HG03378 (cell line): ENCODE data around the gene APOC1.
A peak's percentile ranks its signal among the peaks of the same experiment; 100 is the strongest.
"Not testable (repeated sequence)": the region's sequence is repeated elsewhere in the genome, so short reads cannot be mapped to it uniquely, and the experiment has no call there.

Source experiments
- ATAC-seq: cut with Tn5 transposase; IDR thresholded peaks from one replicate; pipeline ENCODE4 v1.9.1; 2021; ENCODE audit warnings: mild to moderate bottlenecking, moderate library complexity; ENCODE audit not compliant: unreplicated experiment

APOC1 gene

DNA sequence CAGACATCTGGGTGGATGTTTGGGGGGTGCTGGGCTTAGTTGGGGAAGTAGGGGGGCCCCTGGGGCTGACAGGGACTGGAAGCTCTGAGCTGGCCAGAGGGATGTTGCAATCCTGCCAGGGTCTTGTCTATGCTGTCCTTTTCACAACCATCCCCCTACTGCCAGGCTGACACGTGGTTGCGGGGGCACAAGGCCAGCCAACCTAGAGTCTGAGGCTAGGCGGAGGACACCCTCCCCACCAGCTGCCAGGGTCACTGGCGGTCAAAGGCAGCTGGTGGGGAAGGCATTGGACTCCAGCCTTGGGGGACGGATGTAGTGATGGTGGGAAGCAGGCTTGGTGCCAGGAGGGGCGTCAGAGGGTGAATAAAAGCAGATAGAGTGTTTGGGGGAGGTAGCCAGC lies 1.6 kb upstream of the APOC1 start:
- no peak for ATAC-seq

DNA sequence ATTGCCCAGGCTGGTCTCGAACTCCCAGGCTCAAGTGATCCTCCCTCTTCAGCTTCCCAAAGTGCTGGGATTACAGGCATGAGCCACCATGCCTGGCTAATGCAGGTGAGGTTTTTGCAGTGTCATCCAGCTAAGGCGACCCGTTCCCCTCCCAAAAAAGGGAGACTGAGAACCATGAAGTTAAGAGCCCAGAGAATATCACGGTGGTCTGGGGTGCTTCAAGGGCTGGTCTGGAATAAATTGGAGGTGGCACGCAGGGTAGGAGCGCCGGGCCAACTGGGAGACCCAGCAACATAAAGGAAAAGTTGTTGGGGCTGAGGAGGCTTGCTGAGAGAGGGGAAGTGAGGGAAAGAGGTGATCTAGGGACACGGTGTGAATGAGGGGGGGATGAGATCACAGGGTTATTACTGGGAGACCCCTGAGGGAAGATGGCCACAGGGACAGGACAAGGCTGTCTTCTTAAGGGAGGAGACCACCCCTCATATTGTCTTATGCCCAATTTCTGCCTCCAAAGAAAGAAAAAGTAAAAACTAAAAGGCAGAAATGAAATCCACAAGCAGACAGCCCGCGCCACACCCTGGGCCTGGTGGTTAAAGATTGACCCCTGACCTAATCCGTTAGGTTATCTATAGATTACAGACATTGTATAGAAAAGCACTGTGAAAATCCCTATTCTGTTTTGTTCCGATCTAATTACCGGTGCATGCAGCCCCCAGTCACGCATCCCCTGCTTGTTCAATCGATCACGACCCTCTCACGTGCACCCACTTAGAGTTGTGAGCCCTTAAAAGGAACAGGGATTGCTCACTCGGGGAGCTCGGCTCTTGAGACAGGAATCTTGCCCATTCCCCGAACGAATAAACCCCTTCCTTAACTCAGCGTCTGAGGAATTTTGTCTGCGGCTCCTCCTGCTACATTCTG lies 636 bp upstream of the APOC1 start:
- not testable (repeated sequence) for ATAC-seq

- ATAC-seq: no peak
These were observed 9.9 kb downstream of the APOC1 start for GRCh38 chr19:44924243-44924725.

- no peak for ATAC-seq
These were observed 10.9 kb downstream of the APOC1 start for GRCh38 chr19:44925114-44925891.

- not testable (repeated sequence) for ATAC-seq
These were observed 12.1 kb downstream of the APOC1 start for GRCh38 chr19:44926245-44927077.

- ATAC-seq: no peak
These were observed 13.3 kb downstream of the APOC1 start for GRCh38 chr19:44927746-44928145.

DNA sequence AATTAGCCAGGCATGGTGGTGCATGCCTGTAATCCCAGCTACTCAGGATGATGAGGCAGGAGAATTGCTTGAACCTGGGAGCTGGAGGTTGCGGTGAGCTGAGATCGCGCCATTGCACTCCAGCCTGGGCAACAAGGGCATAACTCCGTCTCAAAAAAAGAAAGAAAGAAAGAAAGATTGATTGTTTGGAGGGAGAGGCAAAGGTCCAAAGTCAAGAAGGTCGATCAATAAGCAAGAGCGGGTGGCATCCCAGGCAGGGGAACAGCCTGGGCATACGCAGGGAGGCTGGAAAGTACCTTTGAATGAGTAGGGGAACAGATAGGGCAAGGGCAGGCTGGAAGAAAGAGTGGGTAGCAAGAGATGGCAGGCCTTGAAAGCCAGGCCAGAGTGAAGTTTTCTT lies 15.7 kb downstream of the APOC1 start:
- no peak for ATAC-seq

DNA sequence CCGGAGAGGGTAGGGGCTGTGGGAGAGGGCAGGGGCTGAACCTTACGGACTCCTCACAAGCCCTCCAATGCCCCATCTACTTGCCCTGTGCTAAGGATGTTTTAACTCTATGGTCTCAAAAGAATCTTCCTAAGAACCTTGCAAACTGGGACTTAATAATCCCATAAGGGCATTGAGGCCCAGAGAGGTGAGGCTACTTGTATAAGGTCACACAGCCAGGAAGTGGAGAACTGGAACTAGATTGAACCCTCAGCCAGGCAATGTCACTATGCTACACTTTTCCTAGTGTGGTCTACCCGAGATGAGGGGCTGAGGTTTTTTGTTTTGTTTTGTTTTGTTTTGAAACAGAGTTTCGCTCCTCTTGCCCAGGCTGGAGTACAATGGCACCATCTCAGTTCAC lies 17.1 kb downstream of the APOC1 start:
- ATAC-seq: no peak

GRCh38 chr19:44939668-44940067 lies 25.3 kb downstream of the APOC1 start:
- no peak for ATAC-seq

GRCh38 chr19:44942067-44942571 lies 27.7 kb downstream of the APOC1 start, which contains the start of gene APOC4:
Gene APOC4 (plus strand): TSS chr19:44942237. CDS start chr19:44942278, 41 bp downstream.
- no peak for ATAC-seq

DNA sequence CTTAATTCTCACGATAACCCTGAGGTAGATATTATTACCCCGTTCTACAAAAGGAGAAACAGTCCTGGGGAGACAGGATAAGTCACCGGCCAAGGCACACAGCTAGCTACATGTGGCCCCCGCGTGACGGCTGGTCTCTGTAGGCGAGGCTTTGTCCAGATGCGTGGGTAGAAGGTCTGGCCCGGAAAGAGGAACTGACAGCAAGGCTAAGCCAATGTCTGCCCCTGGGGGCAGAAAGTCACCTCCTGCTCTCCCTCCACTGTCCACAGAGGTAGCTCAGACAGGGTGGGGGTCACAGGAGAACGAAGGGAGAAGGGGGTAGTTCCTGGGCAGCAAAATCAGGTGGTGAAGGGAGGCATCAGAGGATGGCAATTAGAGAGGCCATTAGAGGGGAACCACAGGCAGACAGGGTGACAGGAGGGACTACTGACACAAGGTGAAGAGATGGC lies 29.4 kb downstream of the APOC1 start:
- peak; percentile 61 for ATAC-seq

DNA sequence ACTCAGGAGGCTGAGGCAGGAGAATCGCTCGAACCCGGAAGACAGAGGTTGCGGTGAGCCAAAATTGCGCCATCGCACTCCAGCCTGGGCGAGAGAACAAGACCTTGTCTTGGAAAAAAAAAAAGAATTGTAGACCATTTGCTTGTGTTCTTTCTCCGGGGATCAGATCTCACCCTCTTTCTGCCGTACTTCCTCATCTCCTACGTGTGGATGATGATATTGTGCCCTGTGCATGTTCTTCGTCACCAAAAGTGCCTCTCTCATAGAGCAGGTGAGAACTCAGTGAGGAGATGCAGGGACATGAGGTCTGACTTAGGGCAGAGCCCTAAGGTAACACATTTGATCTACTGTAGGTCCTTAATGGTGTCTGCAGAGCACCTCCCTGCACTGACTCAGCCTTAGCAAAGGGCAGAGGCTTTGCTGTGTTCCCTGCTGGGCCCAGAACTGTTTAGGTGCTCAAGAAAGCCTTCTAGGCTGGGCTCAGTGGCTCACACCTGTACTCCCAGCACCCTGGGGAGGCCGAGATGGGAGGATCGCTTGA lies 32.7 kb downstream of the APOC1 start:
- no peak for ATAC-seq

- no peak for ATAC-seq
These were observed 33.8 kb downstream of the APOC1 start for GRCh38 chr19:44948237-44948636.

- ATAC-seq: no peak
These were observed 34.5 kb downstream of the APOC1 start for GRCh38 chr19:44948763-44949374.

DNA sequence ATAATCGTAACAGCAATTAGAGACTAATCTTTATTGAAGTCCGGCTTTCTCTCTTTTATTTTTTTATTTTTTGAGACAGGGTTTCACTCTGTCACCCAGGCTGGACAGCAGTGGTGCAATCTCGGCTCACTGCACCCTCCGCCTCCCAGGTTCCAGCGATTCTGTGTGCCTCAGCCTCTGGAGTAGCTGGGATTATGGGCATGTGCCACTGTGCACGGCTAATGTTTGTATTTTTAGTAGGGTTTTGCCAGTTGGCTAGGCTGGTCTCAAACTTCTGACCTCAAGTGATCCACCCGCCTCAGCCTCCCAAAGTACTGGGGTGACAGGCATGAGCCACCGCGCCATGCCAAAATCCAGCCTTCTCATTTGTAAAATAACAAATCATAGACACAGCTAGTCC lies 35.1 kb downstream of the APOC1 start:
- ATAC-seq: no peak

DNA sequence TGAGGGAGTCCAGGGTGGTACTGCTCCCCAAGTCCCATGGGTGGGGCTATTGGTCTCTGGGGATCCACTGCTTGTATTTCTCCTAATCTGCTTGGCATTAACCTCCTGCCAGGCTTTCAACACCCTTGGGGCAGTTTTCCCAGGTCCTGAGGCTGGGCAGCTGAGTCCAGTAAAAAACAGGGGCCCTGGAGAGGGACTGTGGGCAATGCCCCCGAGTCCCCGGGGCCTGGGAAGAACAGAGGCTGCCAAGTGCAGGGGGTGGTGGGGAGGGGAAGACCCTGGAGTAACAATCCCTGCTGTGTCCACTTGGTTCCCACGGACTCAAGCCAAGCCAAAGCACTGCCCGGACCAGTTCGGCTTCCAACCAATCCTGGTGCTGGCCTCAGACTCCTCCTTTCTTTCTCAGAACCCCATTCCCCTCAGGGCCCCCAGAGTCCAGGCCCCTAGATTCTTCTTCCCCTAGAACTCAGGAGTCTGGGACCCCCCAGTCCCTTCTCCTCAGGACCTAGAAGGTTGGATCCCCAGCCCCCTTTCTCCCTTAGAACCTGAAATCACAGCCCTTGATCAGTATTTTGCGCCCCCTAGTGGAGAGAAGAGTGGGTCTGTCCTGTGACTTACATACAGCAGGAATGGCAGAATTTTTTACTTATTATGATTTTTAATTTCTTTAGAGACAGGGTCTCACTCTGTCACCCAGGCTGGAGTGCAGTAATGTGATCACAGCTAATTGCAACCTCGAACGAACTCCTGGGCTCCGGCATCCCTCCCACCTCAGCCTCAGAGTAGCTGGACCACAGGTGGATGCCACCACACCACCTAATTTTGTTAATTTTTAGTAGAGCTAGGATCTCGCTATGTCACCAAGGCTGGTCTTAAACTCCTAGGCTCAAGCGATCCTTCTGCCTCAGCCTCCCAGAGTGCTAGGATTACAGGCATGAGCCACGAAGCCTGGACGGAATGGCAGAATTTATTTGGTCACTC lies 37.1 kb downstream of the APOC1 start:
- no peak for ATAC-seq

- ATAC-seq: peak; percentile 3
These were observed 39.9 kb downstream of the APOC1 start for GRCh38 chr19:44954278-44954648.

DNA sequence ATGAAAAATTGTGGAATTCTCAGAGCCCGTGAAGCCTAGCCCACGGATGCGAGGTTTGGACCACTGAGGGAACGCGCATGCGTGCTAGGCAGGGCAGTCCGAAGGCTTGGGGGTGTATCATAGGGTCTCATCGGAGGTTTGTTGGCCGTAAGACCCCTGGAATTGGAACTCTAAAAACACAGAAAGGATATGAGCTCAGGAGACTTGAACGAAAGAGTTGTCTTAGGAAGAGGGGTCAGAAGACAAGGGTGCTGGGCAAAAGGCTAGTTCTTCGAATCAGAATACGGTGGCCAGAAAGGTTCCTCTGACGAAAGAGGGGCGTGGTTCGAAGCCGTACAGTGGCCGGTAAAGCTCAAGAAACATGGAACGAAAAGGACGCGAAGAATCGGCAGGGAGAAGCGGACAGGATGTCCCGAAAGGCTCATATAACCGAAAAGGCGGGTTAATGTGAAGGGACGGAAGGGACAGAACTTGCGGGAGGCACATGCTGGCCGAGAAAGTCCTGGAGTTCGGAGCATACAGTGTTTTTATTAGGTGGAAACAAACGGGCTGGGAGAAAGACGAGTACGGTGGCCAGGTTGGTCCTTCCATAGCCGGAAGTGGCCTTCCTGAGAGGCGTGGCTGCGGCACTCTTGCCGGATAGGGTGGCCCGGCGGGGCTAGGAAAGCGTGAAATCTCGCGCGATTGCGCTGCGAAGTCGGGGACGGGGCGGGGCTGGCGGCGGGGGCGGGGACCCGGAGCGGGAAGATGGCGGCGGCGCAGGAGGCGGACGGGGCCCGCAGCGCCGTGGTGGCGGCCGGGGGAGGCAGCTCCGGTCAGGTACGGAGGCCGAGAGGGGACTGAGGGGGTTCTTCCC lies 40.5 kb downstream of the APOC1 start, which contains the start of gene CLPTM1:
Gene CLPTM1, plus strand, starts transcription at position 732 of the 856 bp plus-strand sequence. Its CDS starts 16 bp downstream, at position 748.
- peak; percentile 67 for ATAC-seq
